Fibroblast of lung (primary cell): Measurements from ENCODE around the gene NUP58. TPM values are rescaled to one million over a fixed set of nuclear protein-coding genes. Genes with fewer than 3 reads are reported as not detected.

ENCODE experiments used
- DNase-seq, 2 donors: peaks; one replicate each; pipeline versions ENCODE4 v3.0.0 to v3.0.0-alpha.2; 2010; ENCODE audit warnings: low read depth in 2 of 2
- H2AFZ ChIP-seq: 2 replicates; pipeline ENCODE4 v1.5.1; 2012; ENCODE audit warnings: low read length, control low read depth, inconsistent platforms
- H3K27ac ChIP-seq: 2 replicates; pipeline ENCODE4 v1.5.1; 2011; ENCODE audit warnings: low read length, control low read depth; ENCODE audit not compliant: insufficient read depth
- H3K27me3 ChIP-seq: 2 replicates; pipeline ENCODE4 v1.5.1; 2011; ENCODE audit warnings: mild to moderate bottlenecking, low read length; ENCODE audit not compliant: control insufficient read depth, insufficient read depth
- H3K36me3 ChIP-seq: 2 replicates; pipeline ENCODE4 v1.5.1; 2011; ENCODE audit warnings: low read length; ENCODE audit not compliant: control insufficient read depth, insufficient read depth
- H3K4me1 ChIP-seq: 2 replicates; pipeline ENCODE4 v1.5.1; 2011; ENCODE audit warnings: low read length; ENCODE audit not compliant: control insufficient read depth, insufficient read depth; ENCODE audit errors: extremely low read depth
- H3K4me2 ChIP-seq: 2 replicates; pipeline ENCODE4 v1.5.1; 2011; ENCODE audit warnings: low read length, control low read depth; ENCODE audit not compliant: insufficient read depth; ENCODE audit errors: extremely low read depth
- H3K4me3 ChIP-seq, 4 experiments: fragments of 200-600 bp in 1 of 4; sonication (generic) in 1 of 4; replicated peaks in 1 of 4; 2 replicates each; pipeline ENCODE4 v1.5.1; 2011 to 2016; ENCODE audit warnings: low read length in 4 of 4, low read depth in 3 of 4, mild to moderate bottlenecking in 3 of 4, control low read depth in 2 of 4, inconsistent platforms in 1 of 4, mixed read lengths in 1 of 4; ENCODE audit not compliant: insufficient read depth in 1 of 4; ENCODE audit errors: control extremely low read depth in 1 of 4
- H3K79me2 ChIP-seq: 2 replicates; pipeline ENCODE4 v1.5.1; 2012; ENCODE audit warnings: mild to moderate bottlenecking, low read length, inconsistent platforms; ENCODE audit not compliant: control insufficient read depth, insufficient read depth
- H3K9ac ChIP-seq: 2 replicates; pipeline ENCODE4 v1.5.1; 2011; ENCODE audit warnings: mild to moderate bottlenecking, low read length, control low read depth; ENCODE audit not compliant: insufficient read depth
- H3K9me3 ChIP-seq: 2 replicates; pipeline ENCODE4 v1.5.1; 2012; ENCODE audit warnings: low read depth, low read length; ENCODE audit not compliant: control insufficient read depth, insufficient read depth
- H4K20me1 ChIP-seq: 2 replicates; pipeline ENCODE4 v1.5.1; 2011; ENCODE audit warnings: low read length; ENCODE audit not compliant: control insufficient read depth, insufficient read depth; ENCODE audit errors: extremely low read depth
- CTCF ChIP-seq, 2 donors: IDR thresholded peaks in 1 of 2; conservative IDR thresholded peaks in 1 of 2; 1 replicate in 1 of 2; 2 replicates in 1 of 2; pipeline ENCODE4 v1.5.1; 2011 to 2012; ENCODE audit warnings: low read length in 2 of 2, control low read depth in 1 of 2, inconsistent platforms in 1 of 2, low read depth in 1 of 2, mild to moderate bottlenecking in 1 of 2
- EZH2 ChIP-seq: IDR thresholded peaks from 2 replicates; pipeline ENCODE4 v1.5.1; 2012; ENCODE audit warnings: low read length, control low read depth, mild to moderate bottlenecking; ENCODE audit errors: missing control alignments
- polyA plus RNA-seq, 2 donors: library from polyadenylated mRNA; depleted of rRNA in 1 of 2; stranded (reverse) in 1 of 2; unstranded in 1 of 2; fragments of >200 nt; gene quantifications; 2 replicates each; pipeline ENCODE4 v1.2.1, GENCODE V29; 2011 to 2012; ENCODE audit warnings: missing spikeins in 1 of 2
- total RNA-seq: library from RNA; depleted of rRNA; stranded (reverse); fragments of >200 nt; gene quantifications from 2 replicates; pipeline ENCODE4 v1.2.1, GENCODE V29; 2014

The NUP58 gene
- total and polyA plus RNA-seq, 2 donors (not counting 1 experiment from before 2014, with no cell fraction given): 39.3 to 57.6 TPM

- H3K36me3 ChIP-seq: peaks cover 7% of the 10 kb centered on the region
- H3K4me1 ChIP-seq: no peaks in the 10 kb centered on the region
- H3K79me2 ChIP-seq: peaks cover 8% of the 10 kb centered on the region
- DNase-seq: peak; percentile 4 to 23
- H3K9me3 ChIP-seq: no peaks in the 10 kb centered on the region
- H2AFZ ChIP-seq: no peak overlapping the region
- no peaks in the 10 kb centered on the region for H3K27me3 ChIP-seq
- no peak overlapping the region for H3K9ac ChIP-seq
- no peak overlapping the region for H3K27ac ChIP-seq
- no peak overlapping the region for H3K4me2 ChIP-seq
- peak; percentile 28 for TF ChIP-seq CTCF (conservative IDR thresholded peaks at IDR 0.05 in 1 of 2, IDR thresholded peaks at IDR 0.05 in 1 of 2; ENCODE audit: low read depth in 1 of 2, low read length in 2 of 2)
- no peak for TF ChIP-seq EZH2
- H4K20me1 ChIP-seq: no peaks in the 10 kb centered on the region
- no peak overlapping the region for H3K4me3 ChIP-seq
Observed at GRCh38 chr13:25267715-25268114, 33.7 kb upstream of the NUP58 start.

- no peaks in the 10 kb centered on the region for H3K9me3 ChIP-seq
- no peaks in the 10 kb centered on the region for H4K20me1 ChIP-seq
- H3K79me2 ChIP-seq: peaks cover 8% of the 10 kb centered on the region
- no peak overlapping the region for H3K27ac ChIP-seq
- no peak overlapping the region for H2AFZ ChIP-seq
- no peaks in the 10 kb centered on the region for H3K4me1 ChIP-seq
- peaks cover 3% of the 10 kb centered on the region for H3K36me3 ChIP-seq
- no peak overlapping the region for H3K4me3 ChIP-seq
- no peak for TF ChIP-seq EZH2
- TF ChIP-seq CTCF (conservative IDR thresholded peaks at IDR 0.05 in 1 of 2, IDR thresholded peaks at IDR 0.05 in 1 of 2; ENCODE audit: low read depth in 1 of 2, low read length in 2 of 2): no peak
- H3K4me2 ChIP-seq: no peak overlapping the region
- no peak for DNase-seq
- no peak overlapping the region for H3K9ac ChIP-seq
- H3K27me3 ChIP-seq: no peaks in the 10 kb centered on the region
Observed at GRCh38 chr13:25268561-25268960, 32.9 kb upstream of the NUP58 start.

- no peaks in the 10 kb centered on the region for H4K20me1 ChIP-seq
- H3K36me3 ChIP-seq: no peaks in the 10 kb centered on the region
- no peak overlapping the region for H3K9ac ChIP-seq
- no peaks in the 10 kb centered on the region for H3K9me3 ChIP-seq
- H3K4me1 ChIP-seq: no peaks in the 10 kb centered on the region
- H3K27me3 ChIP-seq: no peaks in the 10 kb centered on the region
- peaks cover 48% of the 10 kb centered on the region for H3K79me2 ChIP-seq
- H3K4me2 ChIP-seq: no peak overlapping the region
- no peak overlapping the region for H3K4me3 ChIP-seq
- no peak overlapping the region for H2AFZ ChIP-seq
- H3K27ac ChIP-seq: no peak overlapping the region
- DNase-seq: peak; percentile 2 to 49
- TF ChIP-seq CTCF (conservative IDR thresholded peaks at IDR 0.05 in 1 of 2, IDR thresholded peaks at IDR 0.05 in 1 of 2; ENCODE audit: low read depth in 1 of 2, low read length in 2 of 2) (no peak), EZH2 (no peak)
Observed at GRCh38 chr13:25276748-25277147, 24.7 kb upstream of the NUP58 start.
